Panc1 (cell line): ENCODE measurements around the gene CCDC141. TPM values are rescaled to one million over a fixed set of nuclear protein-coding genes. Genes with fewer than 3 reads are reported as not detected.

Experiments used
- ATAC-seq: fragments of 200-7000 bp; cut with Tn5 transposase; 2 replicates; pipeline ENCODE4 v1.9.1; 2020; ENCODE audit warnings: mild to moderate bottlenecking, moderate library complexity
- BruUV-seq: library from RNA; stranded (reverse); fragments of 400-500 nt; replicated peaks from 2 replicates; lab custom pipeline; 2021; lab: Mats Ljungman, UMichigan
- CTCF ChIA-PET: fragments of 300-600 bp; sonication (Branson Sonifier 250); formaldehyde crosslinking; loops from one replicate; lab custom pipeline; 2022; ENCODE audit warnings: antibody characterized with exemption; lab: Charles Lee
- POLR2A ChIA-PET: fragments of 300-600 bp; sonication (Branson Sonifier 250); formaldehyde crosslinking; loops from one replicate; lab custom pipeline; 2022; ENCODE audit warnings: antibody characterized with exemption; lab: Charles Lee
- DNase-seq: peaks from one replicate; pipeline ENCODE4 v3.0.0-alpha.2; 2010; ENCODE audit warnings: low read depth, low spot score
- H3K27ac ChIP-seq: 2 replicates; pipeline ENCODE4 v1.5.1; 2011; ENCODE audit warnings: mild to moderate bottlenecking, low read length, inconsistent platforms
- H3K27me3 ChIP-seq: fragments of 200-500 bp; sonication (Bioruptor generic); 2 replicates; pipeline ENCODE4 v1.6.0; 2014; ENCODE audit warnings: low read length, inconsistent platforms; ENCODE audit not compliant: control insufficient read depth, insufficient read depth
- H3K36me3 ChIP-seq: fragments of 200-500 bp; sonication (Bioruptor generic); 2 replicates; pipeline ENCODE4 v1.5.1; 2014; ENCODE audit warnings: inconsistent platforms, mild to moderate bottlenecking, low read length, moderate library complexity; ENCODE audit not compliant: control insufficient read depth, insufficient read depth
- H3K4me1 ChIP-seq: 2 replicates; pipeline ENCODE4 v1.5.1; 2011; ENCODE audit warnings: inconsistent platforms, mild to moderate bottlenecking, low read length, moderate library complexity; ENCODE audit not compliant: control insufficient read depth, insufficient read depth
- H3K4me3 ChIP-seq, 2 experiments: 2 replicates each; pipeline ENCODE4 v1.5.1; 2011 to 2012; ENCODE audit warnings: low read depth in 2 of 2, low read length in 2 of 2, mild to moderate bottlenecking in 2 of 2, inconsistent platforms in 1 of 2, moderate library complexity in 1 of 2
- H3K9me3 ChIP-seq: fragments of 200-500 bp; sonication (Bioruptor generic); 2 replicates; pipeline ENCODE4 v1.5.1; 2014; ENCODE audit warnings: low read depth, mild to moderate bottlenecking, inconsistent platforms, low read length, moderate library complexity; ENCODE audit not compliant: control insufficient read depth, insufficient read depth
- CTCF ChIP-seq: fragments of 450-650 bp; IDR thresholded peaks from 2 replicates; pipeline ENCODE4 v1.5.1; 2017; ENCODE audit warnings: mild to moderate bottlenecking
- POLR2AphosphoS5 ChIP-seq: IDR thresholded peaks from 2 replicates; pipeline ENCODE4 v1.6.1; 2012; ENCODE audit warnings: mild to moderate bottlenecking, low read depth, low read length, moderate library complexity
- REST ChIP-seq, 2 experiments: IDR thresholded peaks; 2 replicates each; pipeline ENCODE4 v1.6.1; 2011 to 2012; ENCODE audit warnings: low read depth in 2 of 2, control low read depth in 1 of 2, low read length in 1 of 2, mild to moderate bottlenecking in 1 of 2, moderate library complexity in 1 of 2; ENCODE audit not compliant: insufficient read depth in 1 of 2
- SIN3A ChIP-seq: IDR thresholded peaks from 2 replicates; pipeline ENCODE4 v1.6.1; 2012; ENCODE audit warnings: low read depth, mild to moderate bottlenecking, low read length, moderate library complexity, borderline replicate concordance; ENCODE audit not compliant: insufficient read depth
- TCF7L2 ChIP-seq: IDR thresholded peaks from 2 replicates; pipeline ENCODE4 v1.6.1; 2011; ENCODE audit warnings: mild to moderate bottlenecking, low read depth, low read length, inconsistent platforms
- in situ Hi-C: cut with HindIII; loops from 2 replicates; pipeline ENCODE4 v1.10.0; 2016; ENCODE audit warnings: low sequenced_read_pairs, low pct_unique_long_range_greater_than_20kb
- intact Hi-C: fragments of 100-400 bp; cut with micrococcal nuclease; formaldehyde crosslinking; loops from one replicate; pipeline ENCODE4 v1.10.0; 2022; ENCODE audit not compliant: unreplicated experiment
- total RNA-seq: library from RNA; stranded (reverse); gene quantifications from one replicate; pipeline ENCODE4 v1.2.1, GENCODE V29; 2021; ENCODE audit not compliant: unreplicated experiment

Gene CCDC141
- total RNA-seq, 1 experiment from 2014 or later: 0.10 TPM

- H3K9me3 ChIP-seq: no peaks in the 10 kb centered on the region
- no peaks in the 10 kb centered on the region for H3K4me1 ChIP-seq
- ChIA-PET POLR2A (no interaction called here), CTCF (no interaction called here)
- DNase-seq (no peak), ATAC-seq (no peak)
- H3K27ac ChIP-seq: no peak overlapping the region
- H3K36me3 ChIP-seq: no peaks in the 10 kb centered on the region
- BruUV-seq: no TSS peak
- no peak overlapping the region for H3K4me3 ChIP-seq
- H3K27me3 ChIP-seq: no peaks in the 10 kb centered on the region
- TF ChIP-seq SIN3A (no peak), TCF7L2 (no peak), CTCF (no peak)
- in situ Hi-C loops: no loop called here
- intact Hi-C loops: no loop called here
Measured at GRCh38 chr2:178899656-178900055, 150.3 kb downstream of the CCDC141 start.

- intact Hi-C loops (no loop called here), in situ Hi-C loops (no loop called here)
- POLR2A ChIA-PET: no interaction called here
- Histone ChIP-seq H3K36me3 (no peaks in the 10 kb centered on the region), H3K9me3 (no peaks in the 10 kb centered on the region), H3K4me1 (no peaks in the 10 kb centered on the region), H3K4me3 (no peak overlapping the region), H3K27ac (no peak overlapping the region), H3K27me3 (no peaks in the 10 kb centered on the region)
- no TSS peak for BruUV-seq
- DNase-seq (no peak), ATAC-seq (no peak)
- TF ChIP-seq CTCF: no peak
- TF ChIP-seq SIN3A: no peak
- no peak for TF ChIP-seq TCF7L2
- TF ChIP-seq REST (IDR thresholded peaks at IDR 0.05; ENCODE audit: insufficient read depth in 1 of 2, low read depth in 2 of 2, low read length in 1 of 2): no peak
- no peak for TF ChIP-seq POLR2AphosphoS5
- CTCF ChIA-PET: no interaction called here
Measured at GRCh38 chr2:178895872-178896271, 154.1 kb downstream of the CCDC141 start.

GRCh38 chr2:178895171-178895570 is 154.8 kb downstream of the CCDC141 start:
- POLR2A ChIA-PET: no interaction called here
- Histone ChIP-seq H3K4me1 (no peaks in the 10 kb centered on the region), H3K9me3 (no peaks in the 10 kb centered on the region), H3K27ac (no peak overlapping the region), H3K4me3 (no peak overlapping the region), H3K27me3 (no peaks in the 10 kb centered on the region), H3K36me3 (no peaks in the 10 kb centered on the region)
- in situ Hi-C loops (no loop called here), intact Hi-C loops (no loop called here)
- DNase-seq (no peak), ATAC-seq (no peak)
- no peak for TF ChIP-seq SIN3A
- TF ChIP-seq POLR2AphosphoS5: no peak
- no peak for TF ChIP-seq TCF7L2
- no peak for TF ChIP-seq REST (IDR thresholded peaks at IDR 0.05; ENCODE audit: insufficient read depth in 1 of 2, low read depth in 2 of 2, low read length in 1 of 2)
- no peak for TF ChIP-seq CTCF
- CTCF ChIA-PET: no interaction called here
- no TSS peak for BruUV-seq
